H9 (cell line): ENCODE results near the gene TMEM229A. TPM values are rescaled to one million over a fixed set of nuclear protein-coding genes. Genes with fewer than 3 reads are reported as not detected.

ENCODE experiments used
- DNase-seq: peaks from one replicate; pipeline ENCODE4 v3.0.0-alpha.2; 2017
- H2AFZ ChIP-seq: one replicate; pipeline ENCODE4 v1.6.1; 2013; ENCODE audit warnings: mild to moderate bottlenecking, low read length, control low read depth, moderate library complexity
- H2AK5ac ChIP-seq: 2 replicates; pipeline ENCODE4 v1.6.1; 2013; ENCODE audit warnings: low read length, control low read depth, mixed read lengths; ENCODE audit not compliant: insufficient read length
- H2BK120ac ChIP-seq: one replicate; pipeline ENCODE4 v1.6.1; 2013; ENCODE audit warnings: low read depth, mild to moderate bottlenecking, low read length, control low read depth, inconsistent platforms; ENCODE audit not compliant: poor library complexity, severe bottlenecking
- H2BK12ac ChIP-seq: 2 replicates; pipeline ENCODE4 v1.6.1; 2013; ENCODE audit warnings: low read length, control low read depth, mixed read lengths, low read depth; ENCODE audit not compliant: insufficient read length
- H2BK15ac ChIP-seq: 2 replicates; pipeline ENCODE4 v1.6.1; 2013; ENCODE audit warnings: low read depth, low read length, control low read depth
- H2BK20ac ChIP-seq: one replicate; pipeline ENCODE4 v1.6.1; 2013; ENCODE audit warnings: low read depth, mild to moderate bottlenecking, low read length, control low read depth, inconsistent platforms; ENCODE audit not compliant: poor library complexity, severe bottlenecking
- H2BK5ac ChIP-seq: 2 replicates; pipeline ENCODE4 v1.6.1; 2013; ENCODE audit warnings: low read length, control low read depth, mixed read lengths; ENCODE audit not compliant: insufficient read length
- H3K14ac ChIP-seq: 2 replicates; pipeline ENCODE4 v1.6.1; 2013; ENCODE audit warnings: low read length, control low read depth; ENCODE audit not compliant: insufficient read depth
- H3K18ac ChIP-seq: 2 replicates; pipeline ENCODE4 v1.6.1; 2013; ENCODE audit warnings: low read depth, mild to moderate bottlenecking, mixed read lengths, low read length, control low read depth; ENCODE audit not compliant: insufficient read length
- H3K23ac ChIP-seq: 2 replicates; pipeline ENCODE4 v1.6.1; 2013; ENCODE audit warnings: low read length, control low read depth, mixed read lengths, low read depth; ENCODE audit not compliant: insufficient read length
- H3K23me2 ChIP-seq: 2 replicates; pipeline ENCODE4 v1.6.1; 2013; ENCODE audit warnings: low read depth, mild to moderate bottlenecking, mixed read lengths, low read length, control low read depth; ENCODE audit not compliant: insufficient read length, poor library complexity, severe bottlenecking
- H3K27ac ChIP-seq: 2 replicates; pipeline ENCODE4 v1.5.1; 2013; ENCODE audit warnings: low read length, control low read depth, mixed read lengths, low read depth; ENCODE audit not compliant: insufficient read length
- H3K27me3 ChIP-seq: 2 replicates; pipeline ENCODE4 v1.6.1; 2013; ENCODE audit warnings: low read length, control low read depth, inconsistent platforms; ENCODE audit not compliant: insufficient read depth
- H3K4ac ChIP-seq: 2 replicates; pipeline ENCODE4 v1.6.1; 2013; ENCODE audit warnings: low read depth, mild to moderate bottlenecking, control low read depth, inconsistent platforms, low read length, moderate library complexity
- H3K4me1 ChIP-seq: 2 replicates; pipeline ENCODE4 v1.6.1; 2013; ENCODE audit warnings: low read length, control low read depth, inconsistent platforms; ENCODE audit not compliant: insufficient read depth
- H3K4me2 ChIP-seq: 2 replicates; pipeline ENCODE4 v1.6.1; 2013; ENCODE audit warnings: low read length, control low read depth, mixed read lengths; ENCODE audit not compliant: insufficient read length, insufficient read depth
- H3K56ac ChIP-seq: 2 replicates; pipeline ENCODE4 v1.6.1; 2013; ENCODE audit warnings: low read depth, mild to moderate bottlenecking, mixed read lengths, low read length, control low read depth; ENCODE audit not compliant: insufficient read length
- H3K79me1 ChIP-seq: 2 replicates; pipeline ENCODE4 v1.6.1; 2013; ENCODE audit warnings: low read depth, mild to moderate bottlenecking, moderate library complexity, low read length, control low read depth, inconsistent platforms; ENCODE audit not compliant: insufficient read depth, poor library complexity, severe bottlenecking
- H3K79me2 ChIP-seq: 2 replicates; pipeline ENCODE4 v1.6.1; 2013; ENCODE audit warnings: low read length, control low read depth, inconsistent platforms; ENCODE audit not compliant: insufficient read depth
- H3K9ac ChIP-seq: 2 replicates; pipeline ENCODE4 v1.6.1; 2013; ENCODE audit warnings: low read length, control low read depth, mixed read lengths; ENCODE audit not compliant: insufficient read length; ENCODE audit errors: extremely low read depth
- H3K9me3 ChIP-seq: one replicate; pipeline ENCODE4 v1.6.1; 2013; ENCODE audit warnings: low read depth, low read length, inconsistent platforms; ENCODE audit not compliant: control insufficient read depth
- H3T11ph ChIP-seq: one replicate; pipeline ENCODE4 v1.6.1; 2013; ENCODE audit warnings: mild to moderate bottlenecking, low read length, control low read depth, inconsistent platforms
- H4K20me1 ChIP-seq: one replicate; pipeline ENCODE4 v1.6.1; 2013; ENCODE audit not compliant: control insufficient read depth, insufficient read length, insufficient read depth
- H4K5ac ChIP-seq: 2 replicates; pipeline ENCODE4 v1.6.1; 2013; ENCODE audit warnings: low read depth, mild to moderate bottlenecking, mixed read lengths, low read length, control low read depth; ENCODE audit not compliant: insufficient read length
- H4K8ac ChIP-seq: replicated peaks from 2 replicates; pipeline ENCODE4 v1.6.1; 2013; ENCODE audit warnings: low read length, control low read depth, mixed read lengths, low read depth; ENCODE audit not compliant: insufficient read length
- H4K91ac ChIP-seq: 2 replicates; pipeline ENCODE4 v1.6.1; 2013; ENCODE audit warnings: low read depth, mild to moderate bottlenecking, moderate library complexity, mixed read lengths, low read length, control low read depth; ENCODE audit not compliant: insufficient read length
- H3K27ac Mint-ChIP-seq, 3 experiments: 2 replicates in 2 of 3; 3 replicates in 1 of 3; pipeline ENCODE4 v1.8.0; 2020 to 2021; ENCODE audit warnings: mixed read lengths in 3 of 3, mild to moderate bottlenecking in 1 of 3, moderate library complexity in 1 of 3
- H3K27me3 Mint-ChIP-seq: 2 replicates; pipeline ENCODE4 v1.8.0; 2021; ENCODE audit warnings: low read depth, mild to moderate bottlenecking, moderate library complexity, mixed read lengths
- H3K36me3 Mint-ChIP-seq, 3 experiments: 2 replicates in 2 of 3; 3 replicates in 1 of 3; pipeline ENCODE4 v1.8.0; 2020 to 2021; ENCODE audit warnings: low read depth in 3 of 3, mixed read lengths in 3 of 3; ENCODE audit not compliant: insufficient read depth in 1 of 3
- H3K4me1 Mint-ChIP-seq, 2 experiments: 2 replicates each; pipeline ENCODE4 v1.8.0; 2020; ENCODE audit warnings: mixed read lengths in 2 of 2
- H3K4me3 Mint-ChIP-seq, 2 experiments: 2 replicates in 1 of 2; 3 replicates in 1 of 2; pipeline ENCODE4 v1.8.0; 2020 to 2021; ENCODE audit warnings: mild to moderate bottlenecking in 2 of 2, mixed read lengths in 2 of 2, moderate library complexity in 1 of 2
- H3K9me3 Mint-ChIP-seq, 2 experiments: 2 replicates in 1 of 2; 3 replicates in 1 of 2; pipeline ENCODE4 v1.8.0; 2020; ENCODE audit warnings: mild to moderate bottlenecking in 2 of 2, mixed read lengths in 2 of 2, moderate library complexity in 1 of 2
- CTCF ChIP-seq: fragments of 200-600 bp; sonication (generic); conservative IDR thresholded peaks from 3 replicates; pipeline ENCODE4 v1.8.0; 2021; ENCODE audit warnings: antibody characterized with exemption, mild to moderate bottlenecking
- WGBS: extraction: QIAGEN DNeasy Blood & Tissue Kit; methylation state at CpG from one replicate; pipeline ENCODE4 v1.1.7; 2013; ENCODE audit warnings: missing lambda C conversion rate, low lambda C conversion rate, mixed read lengths; ENCODE audit not compliant: insufficient read length; ENCODE audit errors: extremely low coverage; 5-methylcytosine and 5-hydroxymethylcytosine counted together
- total RNA-seq: library from RNA; stranded (reverse); gene quantifications from 2 replicates; pipeline ENCODE4 v1.2.1, GENCODE V29; 2021

TMEM229A gene
- total RNA-seq, 1 experiment from 2014 or later, result 0.37 TPM

- Histone ChIP-seq H4K91ac (no peak overlapping the region), H3K27me3 (peaks cover 8% of the 10 kb centered on the region), H4K20me1 (no peaks in the 10 kb centered on the region), H3T11ph (no peak overlapping the region), H3K4ac (no peak overlapping the region), H4K5ac (no peak overlapping the region), H3K4me2 (peak overlapping the region; percentile 41), H3K79me1 (no peaks in the 10 kb centered on the region), H2BK5ac (no peak overlapping the region), H3K23me2 (peaks cover 9% of the 10 kb centered on the region), H3K4me1 (no peaks in the 10 kb centered on the region), H3K9me3 (no peaks in the 10 kb centered on the region), H2BK12ac (no peak overlapping the region), H2BK15ac (no peak overlapping the region), H2BK120ac (no peak overlapping the region), H2BK20ac (no peak overlapping the region), H3K56ac (no peak overlapping the region), H2AFZ (no peak overlapping the region), H3K9ac (no peak overlapping the region), H3K18ac (no peak overlapping the region), H2AK5ac (no peak overlapping the region), H4K8ac (no peak overlapping the region), H3K27ac (no peak overlapping the region), H3K79me2 (no peaks in the 10 kb centered on the region), H3K14ac (no peak overlapping the region), H3K23ac (no peak overlapping the region)
- TF ChIP-seq CTCF, result no peak
- Mint-ChIP-seq H3K27ac (peak overlapping the region in 1 of 3 experiments; percentile 62; a peak in 1 of 7 replicates), H3K4me1 (peaks cover 13 to 25% of the 10 kb centered on the region in 2 experiments), H3K36me3 (peaks cover 0 to 1% (median 0%) of the 10 kb centered on the region in 3 experiments; a peak in 2 of 7 replicates), H3K27me3 (peaks cover 40% of the 10 kb centered on the region), H3K9me3 (no peaks in the 10 kb centered on the region), H3K4me3 (peak overlapping the region; percentile 67 to 84)
- WGBS, result no CpG with 5 or more reads among the region's 70 CpGs
- peak; percentile 61 for DNase-seq
Observed at GRCh38 chr7:124033095-124033806, 384 bp upstream of the TMEM229A start.
